ENCODE data around the gene MAPK4.

DNA sequence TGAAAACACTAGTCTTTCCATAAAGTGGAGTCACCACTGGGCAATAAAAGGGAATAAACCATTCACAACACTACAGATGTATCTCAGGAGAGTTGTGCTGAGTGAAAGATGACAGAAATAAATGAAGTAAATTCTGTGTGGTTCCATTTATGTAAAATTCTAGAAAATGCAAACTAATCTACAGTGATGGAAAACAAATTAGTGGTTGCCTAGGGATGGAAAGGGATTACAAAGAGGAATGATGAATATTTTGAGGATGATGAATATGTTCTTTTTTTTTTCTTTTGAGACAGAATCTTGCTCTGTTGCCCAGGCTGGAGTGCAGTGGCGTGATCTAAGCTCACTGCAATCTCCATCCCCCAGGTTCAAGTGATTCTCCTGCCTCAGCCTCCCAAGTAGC, 123.0 kb downstream of the MAPK4 start:
- TF ChIP-seq, protein P1, sequence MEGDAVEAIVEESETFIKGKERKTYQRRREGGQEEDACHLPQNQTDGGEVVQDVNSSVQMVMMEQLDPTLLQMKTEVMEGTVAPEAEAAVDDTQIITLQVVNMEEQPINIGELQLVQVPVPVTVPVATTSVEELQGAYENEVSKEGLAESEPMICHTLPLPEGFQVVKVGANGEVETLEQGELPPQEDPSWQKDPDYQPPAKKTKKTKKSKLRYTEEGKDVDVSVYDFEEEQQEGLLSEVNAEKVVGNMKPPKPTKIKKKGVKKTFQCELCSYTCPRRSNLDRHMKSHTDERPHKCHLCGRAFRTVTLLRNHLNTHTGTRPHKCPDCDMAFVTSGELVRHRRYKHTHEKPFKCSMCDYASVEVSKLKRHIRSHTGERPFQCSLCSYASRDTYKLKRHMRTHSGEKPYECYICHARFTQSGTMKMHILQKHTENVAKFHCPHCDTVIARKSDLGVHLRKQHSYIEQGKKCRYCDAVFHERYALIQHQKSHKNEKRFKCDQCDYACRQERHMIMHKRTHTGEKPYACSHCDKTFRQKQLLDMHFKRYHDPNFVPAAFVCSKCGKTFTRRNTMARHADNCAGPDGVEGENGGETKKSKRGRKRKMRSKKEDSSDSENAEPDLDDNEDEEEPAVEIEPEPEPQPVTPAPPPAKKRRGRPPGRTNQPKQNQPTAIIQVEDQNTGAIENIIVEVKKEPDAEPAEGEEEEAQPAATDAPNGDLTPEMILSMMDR (conservative IDR thresholded peaks at IDR 0.05) = no peak
- TF ChIP-seq ZFX (IDR thresholded peaks at IDR 0.05) = no peak

All from C4-2B (cell line).